SH-SY5Y (cell line): Measurements from ENCODE around the gene GHSR.

ENCODE experiments used
- GATA2 ChIP-seq: IDR thresholded peaks from 2 replicates; pipeline ENCODE4 v1.6.1; 2011; ENCODE audit warnings: mild to moderate bottlenecking, low read depth, low read length
- GATA3 ChIP-seq: IDR thresholded peaks from 2 replicates; pipeline ENCODE4 v1.6.1; 2011; ENCODE audit warnings: low read depth, mild to moderate bottlenecking, low read length, moderate library complexity

DNA sequence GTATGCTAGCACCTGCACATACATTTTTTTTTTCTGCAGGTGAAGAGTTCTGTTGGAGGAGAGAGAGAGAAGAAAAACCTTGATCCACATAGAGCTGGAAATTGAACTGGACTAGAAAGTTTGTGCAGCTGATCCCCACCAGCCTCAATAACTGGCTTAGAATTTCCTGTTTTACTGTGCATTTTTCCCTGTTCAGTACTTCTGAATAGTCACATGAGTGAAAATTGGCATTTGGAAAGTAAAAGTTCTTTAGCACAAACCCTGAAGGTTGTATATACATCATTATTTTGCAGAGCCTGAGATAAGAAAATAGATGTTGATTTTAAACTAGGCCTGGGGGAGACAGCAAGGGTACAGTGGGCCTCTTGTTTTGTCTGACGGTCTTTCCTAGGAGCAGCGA is 42.3 kb downstream of the GHSR start:
- no peak for TF ChIP-seq GATA2
- TF ChIP-seq GATA3 = no peak
